GM10266 (cell line): ENCODE data around the gene CATSPERZ.

ENCODE experiments used
- DNase-seq: peaks from one replicate; pipeline ENCODE4 v3.0.0; 2012; ENCODE audit errors: extremely low spot score
- CTCF ChIP-seq: IDR thresholded peaks from 2 replicates; pipeline ENCODE4 v1.5.1; 2012; ENCODE audit warnings: mild to moderate bottlenecking, low read depth; ENCODE audit not compliant: control insufficient read depth, insufficient read depth; ENCODE audit errors: missing control alignments

CATSPERZ gene

GRCh38 chr11:64259533-64260067 lies 40.6 kb upstream of the CATSPERZ start:
- peak; percentile 64 for DNase-seq
- no peak for TF ChIP-seq CTCF

GRCh38 chr11:64260147-64260708 lies 39.9 kb upstream of the CATSPERZ start:
- no peak for TF ChIP-seq CTCF
- peak; percentile 70 for DNase-seq

- TF ChIP-seq CTCF, result no peak
Observed at GRCh38 chr11:64261556-64262080, 38.5 kb upstream of the CATSPERZ start.

GRCh38 chr11:64262271-64263002 lies 37.7 kb upstream of the CATSPERZ start:
- TF ChIP-seq CTCF, result no peak
- DNase-seq, result no peak

More at GRCh38 chr11:64261556-64262080, 38.5 kb upstream of the CATSPERZ start:
- DNase-seq, result no peak

- no peak for TF ChIP-seq CTCF
- DNase-seq, result no peak
Observed at GRCh38 chr11:64263021-64263946, 36.9 kb upstream of the CATSPERZ start.

GRCh38 chr11:64263947-64264317 lies 36.2 kb upstream of the CATSPERZ start:
- TF ChIP-seq CTCF, result no peak
- no peak for DNase-seq
